Activated CD8-positive, alpha-beta memory T cell treated with anti-CD3 and anti-CD28 coated beads for 4 hours (primary cell): ENCODE results near the gene GPS2.
"Not testable (repeated sequence)": the region's sequence is repeated elsewhere in the genome, so short reads cannot be mapped to it uniquely, and the experiment has no call there.

Source experiments
- DNase-seq, 2 donors: peaks; one replicate each; pipeline ENCODE4 v3.0.0-alpha.2; 2020; ENCODE audit warnings: low read depth in 2 of 2

GPS2 gene

DNA sequence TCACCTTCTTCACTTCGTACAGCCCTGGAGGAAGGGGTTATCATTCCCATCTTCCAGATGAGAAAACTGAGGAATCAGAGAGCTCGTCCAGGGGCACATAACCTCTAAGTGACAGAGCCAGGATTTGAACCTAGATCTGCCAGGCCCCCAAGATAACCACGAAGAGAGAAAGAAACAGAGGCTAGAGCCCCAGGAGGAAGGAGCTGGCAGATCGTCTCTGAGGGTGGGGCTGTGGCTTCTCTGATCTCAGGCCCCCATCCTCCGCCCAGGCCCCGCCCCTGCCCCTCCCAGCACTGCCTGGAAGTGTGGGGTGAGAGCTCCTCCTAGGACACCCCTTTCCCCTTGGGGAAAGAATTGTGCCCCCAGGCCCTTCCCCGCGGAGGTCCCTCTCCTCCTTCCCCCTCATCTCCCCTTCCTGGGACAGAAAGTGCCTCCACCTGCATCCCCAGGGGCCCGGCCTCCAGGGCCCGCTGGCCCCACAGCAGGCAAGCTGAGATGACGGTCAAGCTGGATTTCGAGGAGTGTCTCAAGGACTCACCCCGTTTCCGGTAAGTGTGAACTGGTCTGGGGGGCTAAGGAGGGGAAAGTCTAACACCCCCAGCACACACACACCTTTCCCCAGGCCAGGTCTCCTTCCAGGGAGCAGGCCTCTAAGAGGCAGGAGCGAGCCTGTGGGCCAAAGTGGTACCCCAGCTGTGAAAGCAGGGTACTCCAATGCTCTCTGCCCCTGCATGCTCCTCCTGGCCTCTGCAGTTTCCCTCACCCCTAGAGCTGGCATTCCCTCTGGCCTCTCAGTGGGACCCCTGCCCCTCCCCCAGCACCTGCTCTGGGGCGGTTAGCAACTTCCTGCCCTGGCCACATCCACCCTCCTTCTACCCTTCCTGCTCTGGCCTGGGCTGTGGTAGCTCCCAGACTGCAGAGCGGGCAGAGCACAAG lies 21.3 kb upstream of the GPS2 start, which contains the start of gene ACAP1:
TSS of gene ACAP1 (plus strand) at position 290 of the 936 bp plus-strand sequence. CDS start at position 496, 206 bp downstream.
- peak; percentile 69 to 70 for DNase-seq

DNA sequence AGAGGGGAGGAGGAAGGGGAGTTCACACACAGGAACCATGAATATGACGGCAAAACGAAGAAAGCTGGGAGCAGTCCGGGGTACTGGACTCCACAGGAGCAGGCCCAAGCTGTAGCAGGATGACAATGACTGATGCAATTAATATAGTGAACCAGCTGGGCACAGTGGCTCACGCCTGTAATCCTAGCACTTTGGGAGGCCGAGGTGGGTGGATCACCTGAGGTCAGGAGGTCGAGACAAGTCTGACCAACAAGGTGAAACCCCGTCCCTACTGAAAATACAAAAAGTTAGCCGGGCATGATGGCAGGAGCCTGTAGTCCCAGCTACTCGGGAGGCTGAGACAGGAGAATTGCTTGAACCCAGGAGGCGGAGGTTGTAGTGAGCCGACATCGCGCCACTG lies 20.6 kb upstream of the GPS2 start:
- DNase-seq = not testable (repeated sequence)

DNA sequence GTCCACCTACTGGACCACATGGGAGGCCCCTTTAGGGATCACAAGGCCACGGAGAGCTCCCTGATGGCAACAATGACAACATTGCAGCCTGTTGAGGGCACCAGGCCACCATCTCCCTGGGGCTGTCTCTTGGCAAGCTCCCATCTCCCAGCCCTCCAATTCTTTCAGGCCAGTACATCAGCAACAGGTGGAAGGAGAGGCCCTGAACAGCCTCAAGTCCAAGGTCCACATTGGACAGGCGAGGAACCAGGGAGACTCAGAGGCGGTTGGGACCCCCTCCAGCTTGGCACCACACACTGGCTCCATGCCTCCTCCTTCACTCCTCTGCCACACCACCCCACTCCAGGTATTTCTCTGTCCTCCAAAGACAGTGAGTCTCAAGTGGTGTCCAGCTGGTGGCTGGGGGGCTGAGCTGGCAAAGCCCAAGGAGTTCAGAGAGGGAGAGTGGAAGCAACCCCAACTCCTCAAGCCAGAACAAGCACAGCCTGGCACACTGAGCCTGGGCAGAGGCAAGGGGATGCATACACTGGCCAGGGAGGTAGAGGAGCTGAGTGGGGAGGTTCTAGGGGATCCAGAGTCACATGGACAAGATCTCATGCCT lies 19.9 kb upstream of the GPS2 start:
- DNase-seq = no peak

DNA sequence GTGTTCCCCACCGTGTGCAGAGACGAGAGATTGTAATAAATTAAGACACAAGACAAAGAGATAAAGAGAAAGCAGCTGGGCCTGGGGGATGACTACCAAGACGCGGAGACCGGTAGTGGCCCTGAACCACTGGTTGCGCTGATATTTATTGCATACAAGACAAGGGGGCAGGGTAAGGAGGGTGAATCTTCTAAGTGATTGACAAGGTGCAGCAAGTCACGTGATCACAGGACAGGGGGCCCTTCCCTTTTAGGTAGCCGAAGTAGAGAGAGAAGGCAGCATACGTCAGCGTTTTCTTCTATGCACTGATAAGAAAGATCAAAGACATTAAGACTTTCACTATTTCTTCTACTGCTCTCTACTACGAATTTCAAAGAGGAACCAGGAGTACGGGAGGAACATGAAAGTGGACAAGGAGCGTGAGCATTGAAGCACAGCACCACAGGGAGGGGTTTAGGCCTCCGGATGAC lies 17.5 kb upstream of the GPS2 start:
- DNase-seq = not testable (repeated sequence)

DNA sequence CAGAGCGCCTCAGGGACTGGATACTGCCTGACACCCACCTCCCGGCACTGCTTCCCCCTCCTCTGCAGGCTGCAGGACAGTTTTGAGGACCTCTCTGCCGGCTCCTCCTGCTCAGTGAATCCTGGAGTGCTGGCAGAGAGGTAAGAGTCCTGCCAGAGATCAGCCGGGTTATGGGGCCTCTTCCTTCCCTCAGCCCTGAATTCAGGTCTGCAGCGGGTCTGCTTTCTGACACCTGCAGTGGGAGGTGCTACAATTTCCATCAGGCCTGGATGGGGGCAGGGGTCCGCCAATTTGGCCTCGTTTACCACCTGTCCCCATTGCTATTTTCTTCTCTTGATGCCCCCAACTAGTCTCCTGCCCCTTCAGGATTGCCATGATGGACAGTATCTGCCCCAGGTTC lies 17.0 kb upstream of the GPS2 start:
- no peak for DNase-seq

DNA sequence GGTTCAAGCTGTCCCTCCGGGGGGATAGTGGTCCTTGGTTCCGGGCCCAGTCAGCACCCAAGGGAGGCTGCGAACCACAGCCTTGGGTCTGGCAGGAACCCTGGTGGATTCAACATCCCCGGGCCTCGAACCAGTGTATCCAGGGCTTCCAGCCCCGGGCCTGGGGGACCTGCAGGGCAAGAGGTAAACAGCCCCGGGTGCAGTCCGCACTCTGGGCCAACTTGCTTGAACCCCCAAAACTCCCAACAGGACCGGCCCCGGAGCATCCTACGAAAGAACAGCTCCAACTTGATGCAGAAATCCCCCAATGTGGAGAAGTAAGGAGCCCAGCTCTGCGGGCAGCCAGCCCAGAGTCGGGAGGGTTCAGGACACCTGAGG lies 15.5 kb upstream of the GPS2 start:
- DNase-seq = no peak

DNA sequence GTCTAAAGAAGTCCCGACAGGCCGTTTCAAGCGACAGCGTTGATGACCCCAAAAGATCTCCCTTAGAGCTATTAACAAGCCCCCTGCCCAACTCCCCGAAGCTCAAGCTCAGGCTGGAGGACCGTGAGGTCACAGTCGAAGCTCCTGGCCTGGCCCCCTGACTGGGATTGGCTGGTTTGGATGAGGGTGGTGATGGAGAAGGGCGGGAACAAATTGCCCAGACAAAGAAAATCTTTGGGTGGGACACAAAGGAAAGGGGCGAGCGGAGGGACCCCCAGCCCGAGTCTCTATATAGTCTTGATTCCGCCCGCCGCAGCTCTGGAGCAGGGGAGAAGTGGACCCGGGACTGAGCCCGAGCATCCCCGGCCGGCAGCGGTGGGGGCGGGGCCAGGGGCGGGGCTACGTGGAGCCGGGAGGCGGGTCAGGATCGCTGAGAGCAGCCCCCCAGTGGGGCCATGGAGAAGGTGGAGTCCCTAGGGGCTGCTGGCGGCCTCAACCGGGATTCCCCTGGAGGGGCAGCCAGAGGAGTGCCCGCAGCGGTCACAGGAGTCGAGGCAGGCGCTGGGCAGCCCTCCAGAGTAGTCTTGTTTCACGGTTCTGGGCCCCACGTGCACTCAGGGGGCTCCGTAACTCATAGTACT lies 15.0 kb upstream of the GPS2 start:
- DNase-seq = peak; percentile 51 to 60

DNA sequence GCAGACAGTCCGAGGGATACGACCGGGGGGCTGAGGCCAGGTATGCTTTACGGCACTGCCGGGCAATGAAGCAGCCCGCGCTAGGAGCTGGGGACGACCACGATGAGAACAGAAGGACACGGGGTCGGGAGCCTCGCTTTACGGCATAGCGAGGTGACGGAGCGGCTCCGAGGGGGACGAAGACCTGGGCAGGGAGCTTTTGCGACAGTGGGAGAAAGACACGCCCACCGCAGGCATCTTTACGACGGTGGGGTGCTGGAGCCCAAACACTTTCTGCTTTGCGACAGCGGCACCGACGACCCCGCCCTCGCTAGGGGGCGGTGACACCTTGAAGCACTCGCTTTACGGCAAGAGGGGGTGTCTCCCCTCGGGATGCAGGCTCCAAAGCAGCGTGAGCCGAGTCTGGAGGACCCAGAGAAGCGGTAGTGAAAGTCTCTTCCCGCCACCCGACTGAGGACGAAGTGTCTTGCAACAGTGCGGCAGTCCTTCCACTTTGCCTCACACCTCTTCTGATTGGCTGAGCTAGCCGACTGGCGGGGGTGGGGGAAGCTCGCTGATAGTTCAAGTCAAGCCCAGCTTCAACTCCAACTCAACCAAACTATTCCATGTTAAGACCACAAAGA lies 14.3 kb upstream of the GPS2 start:
- peak; percentile 87 to 95 for DNase-seq

DNA sequence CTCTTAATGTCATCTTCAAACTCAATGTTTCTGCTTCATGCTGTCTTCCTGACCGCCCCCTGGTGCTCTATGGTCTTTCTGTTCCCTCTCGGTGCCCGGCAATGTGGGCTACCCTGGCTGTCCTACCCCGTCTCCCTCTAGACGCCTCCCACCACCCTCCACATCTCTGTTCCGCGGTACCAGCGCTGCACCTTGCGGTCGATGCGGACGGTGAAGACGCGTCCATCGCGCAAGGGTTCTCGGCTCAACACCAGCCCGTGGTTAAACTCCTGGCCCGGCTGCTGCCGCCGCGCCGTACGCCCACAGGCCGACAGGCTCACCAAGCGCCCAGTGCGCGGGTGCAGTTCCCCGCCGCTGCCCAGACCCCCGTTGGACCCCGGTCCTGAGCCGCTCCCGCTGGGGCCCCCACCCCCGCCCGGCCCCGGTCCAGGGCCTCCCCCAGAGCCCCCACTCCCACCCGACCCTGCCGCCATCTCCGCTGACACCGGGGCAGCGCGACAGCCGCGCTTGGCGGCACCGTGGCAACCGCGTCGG lies 13.7 kb upstream of the GPS2 start, which contains the start of gene NEURL4:
TSS of gene NEURL4 (minus strand) at position 496 of the 534 bp plus-strand sequence. CDS start at position 473, 23 bp downstream.
- no peak for DNase-seq

DNA sequence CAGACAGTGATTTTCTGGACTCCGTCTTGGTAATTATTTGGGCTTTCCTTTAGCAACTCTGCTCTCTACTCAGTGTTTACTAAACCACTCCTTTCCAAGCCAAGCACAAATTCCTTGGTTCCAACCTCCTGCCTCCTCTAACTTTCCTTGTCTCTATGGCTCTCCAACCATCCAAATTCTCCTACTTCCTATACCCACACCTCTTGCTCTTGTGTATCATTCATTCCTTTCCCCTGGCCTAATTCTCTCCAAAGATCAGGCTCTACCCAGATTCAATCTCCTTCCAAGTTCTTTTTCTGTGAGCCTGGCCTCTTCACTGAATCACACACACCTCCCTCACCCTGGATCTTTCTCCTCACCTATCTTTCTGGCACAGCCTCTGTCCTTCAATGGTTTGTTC lies 12.8 kb upstream of the GPS2 start:
- no peak for DNase-seq

DNA sequence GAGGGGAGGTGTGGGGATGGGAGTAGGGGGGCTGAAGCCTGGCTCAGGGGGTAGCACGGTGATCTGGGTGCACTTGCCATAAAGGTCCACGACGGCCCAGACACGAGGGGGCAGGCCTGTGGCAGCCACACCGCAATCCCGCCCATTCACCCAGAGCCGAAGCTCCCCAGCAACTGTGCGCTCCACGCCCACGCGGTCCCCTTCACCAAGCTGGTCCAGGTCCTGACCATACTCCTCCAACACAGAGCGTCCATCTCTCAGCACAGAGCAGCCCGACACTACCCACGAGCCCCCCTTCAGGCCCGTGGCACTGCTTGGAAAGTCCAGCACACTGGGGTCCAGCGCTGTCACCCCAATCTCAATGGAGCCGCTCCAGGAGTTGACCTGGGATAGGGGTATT lies 12.3 kb upstream of the GPS2 start:
- no peak for DNase-seq

DNA sequence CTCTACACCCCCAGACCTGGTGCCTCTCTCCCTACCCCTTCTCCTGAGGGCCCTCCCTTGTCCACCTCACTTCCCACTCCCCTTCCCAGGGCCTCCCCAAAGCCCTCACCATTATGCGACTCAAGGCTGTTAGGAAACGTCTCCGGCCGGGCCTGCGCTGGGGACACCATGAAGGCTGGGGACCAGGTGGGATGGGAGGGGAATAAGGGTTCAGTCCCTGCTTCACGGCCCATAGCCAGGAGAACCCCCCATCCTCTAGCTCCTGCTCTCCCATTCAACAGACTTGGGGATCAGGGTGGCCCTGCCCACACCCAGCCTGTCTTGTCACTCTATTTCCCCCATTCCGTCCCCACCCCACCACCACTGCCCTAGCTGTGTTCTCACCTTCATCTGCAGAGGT lies 11.9 kb upstream of the GPS2 start:
- no peak for DNase-seq

DNA sequence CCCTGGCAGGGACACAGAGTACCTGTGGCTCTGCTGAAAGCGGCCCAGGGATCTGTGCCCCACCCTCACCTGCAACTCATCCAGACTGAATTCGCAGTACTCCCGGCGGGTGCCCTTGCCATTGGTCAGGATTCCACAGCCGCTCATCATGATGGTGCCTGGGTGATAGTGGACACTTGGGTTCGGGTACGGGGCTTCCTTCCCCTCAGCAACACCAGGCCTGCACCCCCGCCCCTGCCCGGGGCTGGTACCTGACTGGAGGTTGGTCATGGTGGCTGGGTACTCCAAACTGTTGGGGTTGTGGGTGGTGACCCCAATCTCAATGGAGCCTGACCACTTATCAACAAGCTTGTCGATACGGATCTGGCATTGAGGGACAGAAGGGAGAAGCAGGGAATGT lies 11.0 kb upstream of the GPS2 start:
- no peak for DNase-seq

DNA sequence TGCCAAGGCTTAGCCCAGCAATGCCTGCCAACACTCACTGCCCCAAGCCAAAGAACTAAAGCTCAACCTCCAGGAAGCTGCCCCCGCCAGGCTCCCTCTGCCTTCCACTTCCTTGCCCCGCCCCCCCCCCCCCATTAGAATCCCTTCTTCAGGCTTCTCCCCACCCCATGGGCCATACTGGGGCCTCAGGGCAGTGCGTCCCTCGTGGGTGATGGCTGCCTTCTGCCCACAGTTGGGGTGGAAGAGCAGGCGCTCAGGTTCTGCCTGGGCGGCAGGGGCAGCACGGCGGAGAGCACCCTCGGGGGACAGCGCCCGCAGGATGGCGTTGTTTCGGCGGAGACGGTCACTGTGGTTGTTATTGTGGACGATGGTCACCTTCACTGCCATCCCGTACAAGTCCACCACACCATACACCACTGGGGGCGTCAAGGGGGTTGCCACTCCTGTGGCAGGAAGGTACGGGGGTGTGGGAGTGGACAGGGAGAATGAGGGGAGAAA lies 9.9 kb upstream of the GPS2 start:
- no peak for DNase-seq

DNA sequence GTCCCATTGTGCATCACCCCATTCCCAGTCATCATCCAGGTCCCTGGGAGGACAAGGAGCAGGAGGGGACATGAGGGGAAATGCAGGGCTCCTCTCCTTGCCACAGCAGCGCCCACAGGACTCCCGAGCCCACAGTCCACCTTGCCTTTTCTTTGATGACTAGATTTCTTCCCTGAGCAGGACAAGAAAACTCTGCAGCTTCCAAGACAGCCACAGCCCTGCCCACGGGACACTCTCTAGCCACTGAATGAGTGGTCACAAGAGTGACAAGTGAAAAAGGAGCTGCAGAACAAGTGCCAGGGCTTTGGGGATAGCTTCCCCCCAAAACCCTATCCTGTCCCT lies 9.2 kb upstream of the GPS2 start:
- DNase-seq = no peak

DNA sequence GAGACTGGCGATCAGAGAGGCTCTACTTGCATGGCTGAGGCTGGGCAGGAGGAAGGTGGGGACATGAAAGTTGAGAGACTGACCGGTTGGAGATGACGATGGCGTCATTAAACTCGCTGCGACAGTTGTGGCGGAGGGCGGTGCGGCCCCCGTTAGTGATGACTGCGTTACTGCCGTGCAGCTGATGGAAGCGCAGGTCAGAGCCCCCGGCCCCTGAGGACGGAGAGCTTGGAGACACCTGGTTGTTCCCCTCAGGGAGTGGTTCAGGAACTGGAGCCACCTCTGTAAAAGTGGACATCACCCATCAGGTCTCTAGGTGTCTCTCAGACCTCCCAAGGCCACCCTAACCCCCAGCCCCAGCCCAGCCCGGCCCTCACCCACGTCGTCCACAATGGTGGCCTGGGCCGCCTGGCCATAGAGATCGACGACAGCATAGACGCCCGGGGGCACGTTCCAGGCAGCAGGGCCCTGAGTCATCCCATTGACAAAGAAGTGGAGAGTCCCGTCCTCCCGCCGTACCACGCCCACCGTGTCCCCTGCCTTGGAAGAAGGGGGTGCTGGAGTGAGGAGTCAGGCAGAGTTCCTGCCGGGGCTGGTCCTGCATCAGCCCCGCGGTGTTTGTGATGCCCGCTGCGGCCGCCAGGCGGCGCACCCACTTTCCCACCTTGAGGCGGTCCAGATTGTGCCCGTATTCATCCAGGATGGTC lies 8.7 kb upstream of the GPS2 start:
- DNase-seq = no peak

DNA sequence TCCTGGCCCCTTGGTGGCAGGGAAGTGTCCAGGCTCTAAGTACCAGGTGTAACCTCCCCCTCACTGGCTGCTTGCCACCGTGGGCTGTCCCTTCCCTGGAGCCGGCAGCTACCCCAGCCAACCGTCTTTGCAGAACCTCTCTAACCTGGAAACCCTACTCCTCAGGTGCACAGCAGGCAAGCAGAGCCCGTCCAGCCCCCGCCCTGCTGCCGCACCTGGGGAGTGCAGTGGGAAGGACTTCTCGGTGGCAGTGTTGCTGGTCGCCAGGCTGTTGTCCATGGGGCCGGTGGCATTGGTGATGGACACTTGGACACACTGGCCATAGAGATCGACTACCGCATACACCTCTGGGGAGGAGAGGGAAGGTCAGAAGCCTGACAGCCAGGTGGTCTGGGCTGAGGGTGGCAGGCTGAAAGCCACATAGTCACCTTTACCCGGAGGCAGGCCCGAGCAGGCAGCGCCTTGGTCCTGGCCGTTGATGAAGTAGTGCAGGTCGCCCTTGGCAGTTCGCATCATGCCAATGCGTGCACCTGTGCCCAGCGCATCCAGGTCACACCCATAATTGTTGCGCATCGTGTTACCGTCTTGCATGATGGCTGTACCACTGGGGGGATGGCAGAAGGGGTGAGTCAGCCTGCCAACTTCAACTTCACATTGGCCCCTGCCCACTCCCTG lies 7.5 kb upstream of the GPS2 start:
- DNase-seq = no peak

DNA sequence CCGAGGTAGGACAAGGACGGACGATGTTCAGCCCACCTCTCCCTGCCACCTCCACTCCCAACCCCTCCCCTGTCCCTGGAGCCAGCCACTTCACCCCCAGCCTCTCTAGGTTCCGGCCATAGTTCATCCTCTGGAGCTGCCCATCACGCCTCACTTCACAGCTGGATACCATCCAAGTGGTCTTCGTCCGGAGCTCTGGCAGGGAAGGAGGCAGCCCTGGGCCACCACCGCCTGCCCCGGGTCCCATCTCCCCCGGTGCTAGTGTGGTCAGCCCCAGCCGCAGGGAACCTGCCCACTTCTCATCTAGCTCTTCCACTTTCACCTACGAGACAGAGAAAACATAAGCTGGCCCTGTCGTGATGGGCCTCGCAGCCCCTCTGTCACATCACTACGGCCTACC lies 6.3 kb upstream of the GPS2 start:
- DNase-seq = no peak

DNA sequence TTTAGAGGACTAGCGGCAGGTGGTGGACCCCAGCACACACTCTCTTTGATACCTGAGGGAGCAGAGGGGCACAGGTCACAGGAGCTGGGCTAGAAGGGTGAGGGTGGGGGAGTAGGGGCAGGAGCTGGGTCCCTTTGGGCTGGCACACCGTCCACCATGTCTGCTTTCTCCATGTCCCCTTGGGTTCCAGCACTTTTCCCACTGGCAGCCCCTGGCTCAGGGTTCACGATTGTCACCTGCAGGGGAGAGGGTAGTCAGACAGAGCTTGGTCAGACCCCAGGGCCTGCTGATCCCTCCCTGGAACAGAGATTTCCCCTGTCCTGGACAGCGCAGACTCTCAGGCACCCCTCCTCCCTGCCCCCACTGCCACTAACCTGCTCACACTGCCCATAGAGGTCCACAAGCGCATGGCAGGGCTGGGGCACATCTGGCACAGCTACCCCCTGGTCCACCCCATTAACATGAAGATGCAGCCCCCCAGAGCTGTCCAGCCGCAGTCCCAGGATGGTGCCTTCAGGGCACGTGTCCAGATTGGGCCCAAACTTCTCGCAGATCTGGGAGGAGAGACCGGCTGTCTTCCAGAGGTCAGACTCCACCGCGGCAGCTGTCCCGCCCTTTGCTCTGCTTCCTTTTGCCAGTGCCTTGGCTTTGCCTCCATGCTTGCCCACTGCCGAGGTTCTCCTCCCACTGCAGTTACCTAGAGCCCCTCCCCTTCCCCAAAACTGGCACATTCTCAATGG lies 3.1 kb upstream of the GPS2 start:
- no peak for DNase-seq
